ENCODE data around the gene SLC25A45. TPM values are rescaled to one million over a fixed set of nuclear protein-coding genes. Genes with fewer than 3 reads are reported as not detected.

SLC25A45 gene
- polyA plus RNA-seq, 1 of the 3 experiments (the other 2 are of a cell fraction) = 3.6 TPM

DNA sequence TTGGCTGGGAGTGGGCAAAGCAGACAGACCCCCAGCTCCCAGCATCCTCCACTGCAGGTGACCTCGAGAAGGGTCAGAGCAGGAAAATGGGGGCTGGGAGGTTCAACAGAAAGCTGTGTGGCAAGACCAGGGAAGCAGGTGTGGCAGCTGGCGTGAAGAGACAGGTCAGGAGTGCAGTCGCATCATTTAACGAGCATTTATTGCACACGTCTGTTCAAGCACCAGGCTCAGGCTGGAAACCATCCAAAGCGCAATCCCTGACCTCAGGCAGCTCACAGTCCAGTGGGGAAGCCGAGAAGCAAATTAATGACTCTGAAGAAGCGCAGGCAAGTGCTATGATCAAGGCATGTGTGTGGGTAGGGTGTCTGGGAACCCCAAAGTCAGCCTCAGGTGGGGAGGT is 7.4 kb downstream of the SLC25A45 start:
- H3K4me2 ChIP-seq = no peak overlapping the region
- no peaks in the 10 kb centered on the region for H3K27me3 ChIP-seq (ENCODE audit: insufficient read depth)
- no peaks in the 10 kb centered on the region for H3K9me2 ChIP-seq
- no peak for TF ChIP-seq EP300 (IDR thresholded peaks at IDR 0.05; ENCODE audit: borderline replicate concordance in 1 of 2, low read depth in 1 of 2, low read length in 1 of 2)
- TF ChIP-seq TCF12 (IDR thresholded peaks at IDR 0.05) = no peak
- TF ChIP-seq RXRA (IDR thresholded peaks at IDR 0.05; ENCODE audit: borderline replicate concordance, low read depth) = no peak
- TF ChIP-seq GABPA (IDR thresholded peaks at IDR 0.05; ENCODE audit: low read depth) = no peak
- no peak for TF ChIP-seq USF2 (IDR thresholded peaks at IDR 0.05; ENCODE audit: borderline replicate concordance, low read depth, low read length)
- TF ChIP-seq ELF1 (IDR thresholded peaks at IDR 0.05) = no peak
- no peak for TF ChIP-seq RCOR1 (IDR thresholded peaks at IDR 0.05; ENCODE audit: low read length)
- no peak for TF ChIP-seq SMC3 (IDR thresholded peaks at IDR 0.05; ENCODE audit: low read depth, low read length)
- TF ChIP-seq, protein P1, sequence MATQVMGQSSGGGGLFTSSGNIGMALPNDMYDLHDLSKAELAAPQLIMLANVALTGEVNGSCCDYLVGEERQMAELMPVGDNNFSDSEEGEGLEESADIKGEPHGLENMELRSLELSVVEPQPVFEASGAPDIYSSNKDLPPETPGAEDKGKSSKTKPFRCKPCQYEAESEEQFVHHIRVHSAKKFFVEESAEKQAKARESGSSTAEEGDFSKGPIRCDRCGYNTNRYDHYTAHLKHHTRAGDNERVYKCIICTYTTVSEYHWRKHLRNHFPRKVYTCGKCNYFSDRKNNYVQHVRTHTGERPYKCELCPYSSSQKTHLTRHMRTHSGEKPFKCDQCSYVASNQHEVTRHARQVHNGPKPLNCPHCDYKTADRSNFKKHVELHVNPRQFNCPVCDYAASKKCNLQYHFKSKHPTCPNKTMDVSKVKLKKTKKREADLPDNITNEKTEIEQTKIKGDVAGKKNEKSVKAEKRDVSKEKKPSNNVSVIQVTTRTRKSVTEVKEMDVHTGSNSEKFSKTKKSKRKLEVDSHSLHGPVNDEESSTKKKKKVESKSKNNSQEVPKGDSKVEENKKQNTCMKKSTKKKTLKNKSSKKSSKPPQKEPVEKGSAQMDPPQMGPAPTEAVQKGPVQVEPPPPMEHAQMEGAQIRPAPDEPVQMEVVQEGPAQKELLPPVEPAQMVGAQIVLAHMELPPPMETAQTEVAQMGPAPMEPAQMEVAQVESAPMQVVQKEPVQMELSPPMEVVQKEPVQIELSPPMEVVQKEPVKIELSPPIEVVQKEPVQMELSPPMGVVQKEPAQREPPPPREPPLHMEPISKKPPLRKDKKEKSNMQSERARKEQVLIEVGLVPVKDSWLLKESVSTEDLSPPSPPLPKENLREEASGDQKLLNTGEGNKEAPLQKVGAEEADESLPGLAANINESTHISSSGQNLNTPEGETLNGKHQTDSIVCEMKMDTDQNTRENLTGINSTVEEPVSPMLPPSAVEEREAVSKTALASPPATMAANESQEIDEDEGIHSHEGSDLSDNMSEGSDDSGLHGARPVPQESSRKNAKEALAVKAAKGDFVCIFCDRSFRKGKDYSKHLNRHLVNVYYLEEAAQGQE (IDR thresholded peaks at IDR 0.05; ENCODE audit: low read depth, low read length) = no peak
- no peak for TF ChIP-seq NFIC (IDR thresholded peaks at IDR 0.05; ENCODE audit: borderline replicate concordance)
- no peak for TF ChIP-seq RFX5 (IDR thresholded peaks at IDR 0.05; ENCODE audit: low read length)
- TF ChIP-seq POLR2AphosphoS5 (IDR thresholded peaks at IDR 0.05; ENCODE audit: low read depth, low read length) = no peak
- TF ChIP-seq MXI1 (IDR thresholded peaks at IDR 0.05; ENCODE audit: low read depth, low read length) = no peak
- 79% methylated on average over 8 of the region's 8 CpGs for WGBS (ENCODE audit: low lambda C conversion rate)
- peaks cover 20% of the 10 kb centered on the region for H3F3A ChIP-seq (replicated peaks; ENCODE audit: insufficient read depth)
- no peaks in the 10 kb centered on the region for H4K20me1 ChIP-seq (ENCODE audit: insufficient read depth)
- ChIA-PET POLR2A (interaction anchor here (0.6 to 1.0 kb wide), 2 partner anchors 49 to 129 kb away, joined by 3 to 4 read pairs; no protein-coding TSS in a partner anchor), CTCF (interaction anchor here (1.8 to 1.9 kb wide), 3 partner anchors 8 to 136 kb away, joined by 5 to 8 read pairs (median 6); no protein-coding TSS in a partner anchor)
- no peak overlapping the region for H2AFZ ChIP-seq (ENCODE audit: low read depth)
- H3K9ac ChIP-seq = no peak overlapping the region
- H3K79me2 ChIP-seq (ENCODE audit: insufficient read depth) = no peaks in the 10 kb centered on the region
- no peaks in the 10 kb centered on the region for H3K36me3 ChIP-seq (replicated peaks in 1 of 2; ENCODE audit: control insufficient read depth in 1 of 2, insufficient read depth in 2 of 2, low read length in 1 of 2)
- DNase-seq = no peak
- peaks cover 0 to 14% of the 10 kb centered on the region in 2 experiments; a peak in 2 of 4 replicates for H3K4me1 ChIP-seq (ENCODE audit: control insufficient read depth in 1 of 2, insufficient read depth in 2 of 2, low read depth in 1 of 2, low read length in 1 of 2)
- no peaks in the 10 kb centered on the region for H3K9me3 ChIP-seq
- H3K27ac ChIP-seq (ENCODE audit: low read depth in 2 of 2, low read length in 1 of 2) = no peak overlapping the region
- no peak overlapping the region for H3K4me3 ChIP-seq (ENCODE audit: low read depth in 2 of 2, low read length in 1 of 2)

Data from SK-N-SH (cell line).